K562 (cell line): ENCODE results near the gene GPR68. TPM values are rescaled to one million over a fixed set of nuclear protein-coding genes. Genes with fewer than 3 reads are reported as not detected.
"Not testable (repeated sequence)": the region's sequence is repeated elsewhere in the genome, so short reads cannot be mapped to it uniquely, and the experiment has no call there.

Experiments used
- ATAC-seq: fragments of 200-7000 bp; cut with Tn5 transposase; 3 replicates; pipeline ENCODE4 v1.9.1; 2020; ENCODE audit warnings: moderate library complexity
- BruUV-seq: library from RNA; stranded (reverse); fragments of 400-500 nt; replicated peaks from 2 replicates; lab custom pipeline; 2021; lab: Mats Ljungman, UMichigan
- CTCF ChIA-PET: fragments of 300-600 bp; formaldehyde crosslinking; extraction: SDS; loops from one replicate; lab custom pipeline; 2021; ENCODE audit warnings: low intra/inter-chr PET ratio; lab: Yijun Ruan, JAX
- POLR2A ChIA-PET: fragments of 300-600, 350-650 bp; sonication (Branson Sonifier 250); formaldehyde crosslinking; extraction: SDS; loops from one replicate; lab custom pipeline; 2021; ENCODE audit warnings: antibody characterized with exemption, inconsistent platforms; lab: Yijun Ruan, JAX
- DNase-seq, 4 experiments: peaks; one replicate each; pipeline versions ENCODE4 v3.0.0 to v3.0.0-alpha.2; 2011 to 2018; ENCODE audit warnings: low spot score in 3 of 4, mixed read lengths in 3 of 4; ENCODE audit errors: extremely low read depth in 1 of 4
- FAIRE-seq: peaks from 2 replicates; lab custom pipeline; 2011; peaks lifted over from hg19 to GRCh38; lab: Jason Lieb, UNC
- H2AFZ ChIP-seq: 2 replicates; pipeline ENCODE4 v1.6.0; 2011; ENCODE audit warnings: low read depth, low read length, control low read depth, inconsistent platforms
- H3K27ac ChIP-seq: fragments of 200-600 bp; 3 replicates; pipeline ENCODE4 v1.8.0; 2011; ENCODE audit warnings: low read depth, mild to moderate bottlenecking, control low read depth, inconsistent platforms, low read length, moderate library complexity, mixed read lengths; ENCODE audit errors: extremely low read depth
- H3K27me3 ChIP-seq, 2 experiments: fragments of 300-600 bp in 1 of 2; 2 replicates in 1 of 2; 3 replicates in 1 of 2; pipeline versions ENCODE4 v1.6.0 to v1.8.0; 2011; ENCODE audit warnings: inconsistent platforms in 2 of 2, low read length in 2 of 2, mild to moderate bottlenecking in 1 of 2, mixed read lengths in 1 of 2, moderate library complexity in 1 of 2; ENCODE audit not compliant: control insufficient read depth in 2 of 2, insufficient read depth in 2 of 2
- H3K36me3 ChIP-seq: fragments of 300-600 bp; 3 replicates; pipeline ENCODE4 v1.8.0; 2011; ENCODE audit warnings: mild to moderate bottlenecking, low read length, inconsistent platforms; ENCODE audit not compliant: control insufficient read depth, insufficient read depth
- H3K4me1 ChIP-seq, 2 experiments: fragments of 200-600 bp in 1 of 2; replicated peaks in 1 of 2; 2 replicates in 1 of 2; 3 replicates in 1 of 2; pipeline versions ENCODE4 v1.5.1 to v1.8.0; 2011; ENCODE audit warnings: inconsistent platforms in 2 of 2, low read length in 2 of 2, mild to moderate bottlenecking in 1 of 2, mixed read lengths in 1 of 2, moderate library complexity in 1 of 2; ENCODE audit not compliant: control insufficient read depth in 2 of 2, insufficient read depth in 2 of 2
- H3K4me2 ChIP-seq: 2 replicates; pipeline ENCODE4 v1.6.1; 2011; ENCODE audit warnings: low read length, control low read depth, inconsistent platforms, mixed read lengths; ENCODE audit not compliant: insufficient read depth
- H3K4me3 ChIP-seq: fragments of 200-600 bp; sonication (generic), shearing (Covaris generic); 2 replicates; pipeline ENCODE4 v1.5.1; 2016; ENCODE audit warnings: control low read depth, inconsistent platforms
- H3K79me2 ChIP-seq: fragments of 200-600 bp; 3 replicates; pipeline ENCODE4 v1.8.0; 2011; ENCODE audit warnings: low read length, inconsistent platforms; ENCODE audit not compliant: control insufficient read depth, insufficient read depth
- H3K9ac ChIP-seq, 2 experiments: 2 replicates each; pipeline versions ENCODE4 v1.6.0 to v1.6.1; 2011; ENCODE audit warnings: low read depth in 2 of 2, low read length in 2 of 2, control low read depth in 1 of 2, inconsistent platforms in 1 of 2, mild to moderate bottlenecking in 1 of 2, mixed read lengths in 1 of 2; ENCODE audit not compliant: insufficient read depth in 1 of 2
- H3K9me1 ChIP-seq: one replicate; pipeline ENCODE4 v1.6.0; 2011; ENCODE audit warnings: inconsistent platforms, mild to moderate bottlenecking, low read length, moderate library complexity; ENCODE audit not compliant: control insufficient read depth, insufficient read depth
- H3K9me3 ChIP-seq: replicated peaks from 2 replicates; pipeline ENCODE4 v1.5.1; 2011; ENCODE audit warnings: low read depth, low read length, inconsistent platforms; ENCODE audit not compliant: control insufficient read depth, insufficient read depth
- H4K20me1 ChIP-seq: replicated peaks from 2 replicates; pipeline ENCODE4 v1.6.1; 2011; ENCODE audit warnings: low read length, inconsistent platforms, mixed read lengths; ENCODE audit not compliant: control insufficient read depth, insufficient read depth
- GTF2E2 ChIP-seq: fragments of 200-800 bp; sonication (Bioruptor generic); IDR thresholded peaks from 2 replicates; pipeline ENCODE4 v1.6.1; 2016; ENCODE audit warnings: missing genetic modification characterization, missing compliant biosample characterization
- RBM25 ChIP-seq: fragments of 200-400 bp; formaldehyde crosslinking; IDR thresholded peaks from 2 replicates; pipeline ENCODE4 v1.6.1; 2018; ENCODE audit warnings: low read length, low read depth, moderate library complexity; ENCODE audit not compliant: severe bottlenecking
- ZBTB33 ChIP-seq: sonication (generic); formaldehyde crosslinking; IDR thresholded peaks from 2 replicates; pipeline ENCODE4 v1.8.1; 2023; ENCODE audit warnings: mild to moderate bottlenecking, missing genetic modification reagents
- ZBTB8A ChIP-seq: fragments of 450-650 bp; IDR thresholded peaks from 2 replicates; pipeline ENCODE4 v1.6.1; 2018; ENCODE audit warnings: mild to moderate bottlenecking, moderate library complexity; ENCODE audit not compliant: partially characterized antibody
- ZNF263 ChIP-seq: sonication (generic); formaldehyde crosslinking; IDR thresholded peaks from 2 replicates; pipeline ENCODE4 v1.8.0; 2022; ENCODE audit warnings: mild to moderate bottlenecking, missing genetic modification reagents, borderline replicate concordance
- WGBS: fragments of 100-300 bp; shearing (Covaris generic); methylation state at CpG from one replicate; pipeline ENCODE4 v1.1.6; 2016; ENCODE audit warnings: low coverage, mixed read lengths; ENCODE audit not compliant: insufficient coverage; ENCODE audit errors: missing lambda C conversion rate; 5-methylcytosine and 5-hydroxymethylcytosine counted together
- in situ Hi-C: fragments of 300-500 bp; cut with MboI; formaldehyde crosslinking; loops from 4 replicates; pipeline ENCODE4 v1.15.0; 2018; ENCODE audit warnings: inconsistent platforms, mixed read lengths
- intact Hi-C: fragments of 100-400 bp; cut with micrococcal nuclease; formaldehyde crosslinking; loops from 2 replicates; pipeline ENCODE4 v1.14.2; 2022
- polyA plus RNA-seq, 8 experiments: library from polyadenylated mRNA; depleted of rRNA in 4 of 8; stranded (reverse) in 5 of 8; unstranded in 3 of 8; fragments of >200 nt; fragmentation: Nextera tagmentation in 2 of 8; fragmentation: Illumina TruSeq in 1 of 8; extraction: Ambion mirVana in 2 of 8; extraction: Trizol in 1 of 8; gene quantifications; 2 replicates each; pipeline versions ENCODE4 v1.2.1 to v1.2.3, GENCODE V29; 2011 to 2014; ENCODE audit warnings: inconsistent platforms in 1 of 8, missing spikeins in 1 of 8
- total RNA-seq, 7 experiments: library from RNA; depleted of rRNA in 6 of 7; stranded (reverse); fragments of >200 nt in 6 of 7; fragmentation: Illumina TruSeq in 2 of 7; extraction: Trizol in 2 of 7; gene quantifications; 2 replicates each; pipeline versions ENCODE4 v1.2.1 to v1.2.3, GENCODE V29; 2011 to 2021; ENCODE audit warnings: low replicate concordance in 1 of 7

GPR68 gene
- total and polyA plus RNA-seq, 9 of the 15 experiments (the other 6 are each of a cell fraction or from before 2014, with no cell fraction given) = 0.41 to 9.4 (median 3.7) TPM

- H3K4me3 ChIP-seq, DNase-seq, H3K27me3 ChIP-seq, H4K20me1 ChIP-seq, in situ Hi-C loops, CTCF ChIA-PET, H3K36me3 ChIP-seq, BruUV-seq, ATAC-seq, POLR2A ChIA-PET, H2AFZ ChIP-seq, H3K9me3 ChIP-seq, FAIRE-seq, H3K9me1 ChIP-seq: not testable (repeated sequence)
- Histone ChIP-seq H3K79me2 (peaks cover 31% of the 10 kb centered on the region), H3K4me2 (peak overlapping the region; percentile 87; the same call in 1 of the 2 replicates), H3K9ac (peak overlapping the region in 1 of 2 experiments; percentile 88; a peak in 2 of 4 replicates), H3K4me1 (peaks cover 41 to 47% of the 10 kb centered on the region in 2 experiments), H3K27ac (peak overlapping the region; percentile 84; the same call in 2 of the 3 replicates)
- TF ChIP-seq ZBTB33 (CRISPR knock-in tag) = 0 out of 2 replicates have a peak, but pooled peaks have one; percentile 33
- WGBS = 73% methylated on average over 14 of the region's 15 CpGs
- intact Hi-C loops = loop anchor here (5.0 kb wide), 1 partner anchor 64 kb away; no protein-coding TSS in a partner anchor
Measured at GRCh38 chr14:91266276-91266675, 21.8 kb upstream of the GPR68 start.

DNA sequence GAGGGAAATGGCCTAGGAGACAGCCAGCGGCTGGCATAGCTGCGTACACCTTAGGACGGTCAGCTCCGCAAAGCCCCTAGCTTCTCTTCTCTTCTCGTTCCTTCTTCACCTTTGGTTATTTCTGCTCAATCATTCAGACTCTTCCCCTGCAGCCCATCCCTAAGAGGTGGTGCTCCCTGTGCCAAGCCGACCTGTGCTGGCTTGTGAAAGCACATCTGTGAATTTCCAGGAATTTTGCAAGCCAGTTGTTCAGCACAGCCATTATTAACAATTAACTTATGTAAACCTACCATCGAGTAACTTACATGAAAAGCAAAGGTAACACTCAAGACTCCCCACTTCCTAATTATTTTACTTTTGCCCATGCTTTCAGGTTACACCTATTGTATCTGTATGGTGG lies 20.9 kb upstream of the GPR68 start:
- H3K36me3 ChIP-seq = no peaks in the 10 kb centered on the region
- no peaks in the 10 kb centered on the region for H4K20me1 ChIP-seq
- FAIRE-seq (no peak), ATAC-seq (peak; percentile 4; the same call in 2 of the 3 replicates), DNase-seq (no peak)
- no TSS peak for BruUV-seq
- H3K9ac ChIP-seq = peak overlapping the region; percentile 88 to 93
- H3K27ac ChIP-seq = peak overlapping the region; percentile 84
- in situ Hi-C loops = no loop called here
- peaks cover 41 to 47% of the 10 kb centered on the region in 2 experiments for H3K4me1 ChIP-seq
- 28% methylated on average over 4 of the region's 7 CpGs for WGBS
- peak overlapping the region; percentile 87 for H3K4me2 ChIP-seq
- no peaks in the 10 kb centered on the region for H3K27me3 ChIP-seq
- H3K79me2 ChIP-seq = peaks cover 31% of the 10 kb centered on the region
- H2AFZ ChIP-seq = peak overlapping the region; percentile 72
- TF ChIP-seq ZNF263 (peak; percentile 89), GTF2E2 (peak; percentile 71), ZBTB8A (no peak), RBM25 (peak; percentile 2)
- intact Hi-C loops = loop anchor here (5.0 kb wide), 1 partner anchor 63 kb away; no protein-coding TSS in a partner anchor
- ChIA-PET CTCF (no interaction called here), POLR2A (interaction anchor here (0.6 to 1.8 kb wide), 4 partner anchors 10 to 46 kb away, joined by 3 to 7 read pairs (median 4); no protein-coding TSS in a partner anchor)
- no peaks in the 10 kb centered on the region for H3K9me3 ChIP-seq
- H3K9me1 ChIP-seq = no peaks in the 10 kb centered on the region
- peak overlapping the region; percentile 61 for H3K4me3 ChIP-seq
